IPS DF 19.7 (cell line): Measurements from ENCODE around the gene HSPB1.
"Not testable (repeated sequence)": the region's sequence is repeated elsewhere in the genome, so short reads cannot be mapped to it uniquely, and the experiment has no call there.

Experiments
- DNase-seq: peaks from one replicate; pipeline ENCODE4 v3.0.0-alpha.2; 2013; ENCODE audit warnings: low read depth, low spot score

The HSPB1 gene

DNA sequence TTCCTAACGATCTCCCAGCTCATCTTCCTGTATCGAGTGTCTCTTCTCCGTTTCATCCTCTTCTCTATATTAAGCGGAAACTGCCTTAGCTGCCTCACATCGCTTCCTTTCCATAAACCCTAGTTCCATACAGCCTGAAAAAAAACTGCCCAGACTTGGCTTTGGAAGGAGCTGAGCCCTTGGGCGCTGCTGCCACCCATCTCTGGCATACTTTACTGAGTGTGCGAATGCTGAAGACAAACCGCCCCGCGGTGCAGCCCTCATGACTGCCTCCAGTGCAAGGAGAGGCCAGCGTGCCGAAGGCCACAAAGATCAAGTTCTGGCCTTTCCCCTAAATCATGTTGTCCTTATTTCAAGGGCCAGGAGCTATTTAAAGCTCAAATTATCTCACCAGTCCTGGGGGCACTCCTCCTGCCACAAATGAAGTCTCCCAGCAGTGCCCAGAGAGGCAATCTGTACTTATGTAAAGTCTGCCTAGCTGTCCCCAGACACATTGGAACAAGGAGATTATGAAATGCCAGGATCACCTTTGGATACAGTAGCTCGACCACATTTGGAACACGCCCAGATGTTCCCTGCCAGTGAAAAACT lies 31.1 kb downstream of the HSPB1 start:
- no peak for DNase-seq

GRCh38 chr7:76334320-76334967 lies 32.0 kb downstream of the HSPB1 start:
- DNase-seq, result no peak

GRCh38 chr7:76335417-76335816 lies 32.9 kb downstream of the HSPB1 start:
- DNase-seq, result not testable (repeated sequence)

GRCh38 chr7:76336094-76336493 lies 33.6 kb downstream of the HSPB1 start:
- no peak for DNase-seq

- DNase-seq, result no peak
Measured at GRCh38 chr7:76337147-76337546, 34.7 kb downstream of the HSPB1 start.

- DNase-seq, result no peak
Measured at GRCh38 chr7:76338298-76339084, 36.0 kb downstream of the HSPB1 start.

GRCh38 chr7:76340617-76341131 lies 38.2 kb downstream of the HSPB1 start:
- no peak for DNase-seq

GRCh38 chr7:76342222-76342621 lies 39.7 kb downstream of the HSPB1 start:
- no peak for DNase-seq

- DNase-seq, result no peak
Measured at GRCh38 chr7:76343294-76343930, 40.9 kb downstream of the HSPB1 start.

DNA sequence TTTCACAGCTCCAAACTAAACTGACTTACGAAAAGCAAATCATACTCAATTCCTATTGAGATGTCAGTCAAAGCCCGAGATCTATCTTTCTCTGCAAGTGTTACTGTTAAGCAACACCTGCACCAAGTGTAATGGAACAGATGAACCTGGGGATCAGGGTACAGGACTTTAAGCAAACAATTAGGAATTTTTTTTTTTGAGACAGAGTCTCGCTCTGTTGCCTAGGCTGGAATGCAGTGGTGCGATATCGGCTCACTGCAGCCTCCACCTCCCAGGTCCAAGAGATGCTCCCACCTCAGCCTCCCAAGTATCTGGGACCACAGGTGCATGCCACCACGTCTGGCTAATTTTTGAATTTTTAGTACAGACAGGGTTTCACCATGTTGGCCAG lies 41.5 kb downstream of the HSPB1 start:
- no peak for DNase-seq

GRCh38 chr7:76346097-76346496 lies 43.6 kb downstream of the HSPB1 start:
- no peak for DNase-seq

DNA sequence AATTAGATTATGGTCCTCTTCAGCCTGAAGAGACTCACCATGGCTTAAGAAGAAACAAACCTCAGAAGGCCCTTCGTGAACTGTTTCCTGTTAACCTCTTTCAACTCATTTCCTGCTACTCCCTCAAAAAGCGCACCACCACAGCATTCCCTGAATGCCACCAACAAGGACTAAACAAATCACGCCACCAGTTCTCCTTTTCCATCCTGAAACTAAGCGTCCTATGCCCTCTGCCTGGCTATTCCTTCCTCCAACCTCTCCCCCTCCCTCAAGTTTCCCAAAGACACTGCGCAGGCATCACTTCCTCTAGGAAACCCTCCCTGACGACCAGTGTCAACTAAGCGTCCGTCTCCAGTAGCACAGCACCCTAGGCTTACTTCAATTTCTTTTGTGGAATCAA lies 44.3 kb downstream of the HSPB1 start:
- DNase-seq, result no peak

DNA sequence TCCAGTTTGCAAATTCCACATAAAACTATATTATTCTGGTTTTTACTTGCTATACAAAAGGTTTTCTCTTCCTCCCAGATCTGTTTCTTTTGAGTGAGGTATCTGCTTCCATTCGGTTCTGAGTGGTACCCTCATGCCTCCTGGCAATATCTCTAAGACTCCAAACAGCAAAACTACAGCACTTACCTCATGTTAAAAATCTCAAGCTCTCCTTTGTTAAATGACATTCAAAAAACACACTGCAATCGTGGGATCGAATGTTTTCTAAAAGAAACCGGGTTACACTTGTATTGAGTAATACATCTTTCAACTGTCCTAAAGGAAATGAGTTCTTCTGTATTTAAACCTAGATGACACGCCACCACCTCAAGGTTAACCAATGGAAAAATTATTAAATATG lies 45.2 kb downstream of the HSPB1 start:
- no peak for DNase-seq

- DNase-seq, result no peak
Measured at GRCh38 chr7:76349313-76349885, 46.9 kb downstream of the HSPB1 start.

GRCh38 chr7:76351372-76351771 lies 48.9 kb downstream of the HSPB1 start:
- DNase-seq, result no peak

DNA sequence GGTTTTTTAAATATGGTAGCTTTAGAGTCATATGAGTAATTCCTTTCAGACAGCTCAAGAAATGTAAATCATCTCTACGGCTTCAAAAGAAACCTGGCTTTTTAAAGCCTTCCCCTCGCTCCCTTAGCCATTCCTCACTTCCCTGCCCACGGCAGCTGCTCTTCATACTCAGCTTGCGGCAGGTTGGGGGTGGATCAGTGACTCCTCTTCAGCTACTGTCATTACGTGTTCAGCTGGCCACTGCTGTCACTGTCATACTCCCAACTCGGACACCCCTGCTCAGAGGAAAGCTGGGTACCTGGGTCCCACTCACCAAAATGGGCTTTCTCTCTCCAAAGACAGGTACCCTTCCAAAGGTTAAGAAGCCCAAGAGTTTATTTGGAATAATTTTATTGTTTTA lies 49.7 kb downstream of the HSPB1 start:
- no peak for DNase-seq

- DNase-seq, result no peak
Measured at GRCh38 chr7:76353744-76354143, 51.3 kb downstream of the HSPB1 start.
